HG03432 (cell line): ENCODE data around the gene KLK6.

Source experiments
- ATAC-seq: cut with Tn5 transposase; IDR thresholded peaks from one replicate; pipeline ENCODE4 v1.9.1; 2021; ENCODE audit warnings: mild to moderate bottlenecking, moderate library complexity; ENCODE audit not compliant: unreplicated experiment

Gene KLK6

GRCh38 chr19:50969413-50969760 lies at the start of gene KLK6:
Gene KLK6 (minus strand): TSS chr19:50969591. CDS start chr19:50968104, 1,487 bp downstream.
- ATAC-seq, result no peak

GRCh38 chr19:51018745-51019543 lies 49.6 kb upstream of the KLK6 start:
- ATAC-seq, result no peak

GRCh38 chr19:51016798-51017683 lies 47.6 kb upstream of the KLK6 start:
- ATAC-seq, result no peak

- no peak for ATAC-seq
Measured at GRCh38 chr19:51015691-51016267, 46.4 kb upstream of the KLK6 start.

GRCh38 chr19:51014242-51014641 lies 44.9 kb upstream of the KLK6 start:
- ATAC-seq, result no peak

GRCh38 chr19:51012661-51013190 lies 43.3 kb upstream of the KLK6 start:
- no peak for ATAC-seq

GRCh38 chr19:51010066-51010795 lies 40.8 kb upstream of the KLK6 start:
- no peak for ATAC-seq

- no peak for ATAC-seq
Measured at GRCh38 chr19:51009061-51009891, 39.9 kb upstream of the KLK6 start.

- ATAC-seq, result no peak
Measured at GRCh38 chr19:51007488-51007887, 38.1 kb upstream of the KLK6 start.

- no peak for ATAC-seq
Measured at GRCh38 chr19:51006406-51006805, 37.0 kb upstream of the KLK6 start.

- ATAC-seq, result no peak
Measured at GRCh38 chr19:51005248-51005647, 35.9 kb upstream of the KLK6 start.

- no peak for ATAC-seq
Measured at GRCh38 chr19:51003316-51003715, 33.9 kb upstream of the KLK6 start.

GRCh38 chr19:51002542-51003311 lies 33.3 kb upstream of the KLK6 start:
- no peak for ATAC-seq

- no peak for ATAC-seq
Measured at GRCh38 chr19:51002089-51002532, 32.7 kb upstream of the KLK6 start.

- no peak for ATAC-seq
Measured at GRCh38 chr19:51001515-51001914, 32.1 kb upstream of the KLK6 start, which contains the start of gene KLK8. Gene KLK8 (minus strand): TSS chr19:51001604. CDS start chr19:51001167, 437 bp downstream.

- ATAC-seq, result no peak
Measured at GRCh38 chr19:51000981-51001380, 31.6 kb upstream of the KLK6 start.

GRCh38 chr19:51000426-51000825 lies 31.0 kb upstream of the KLK6 start:
- ATAC-seq, result no peak

GRCh38 chr19:50998686-50999085 lies 29.3 kb upstream of the KLK6 start:
- no peak for ATAC-seq

GRCh38 chr19:50998061-50998460 lies 28.7 kb upstream of the KLK6 start:
- no peak for ATAC-seq
